ENCODE results near the gene AP2A2. TPM values are rescaled to one million over a fixed set of nuclear protein-coding genes. Genes with fewer than 3 reads are reported as not detected.

Gene AP2A2
- total RNA-seq, 4 donors from 2014 or later = 45.4 to 107 (median 76.8) TPM

DNA sequence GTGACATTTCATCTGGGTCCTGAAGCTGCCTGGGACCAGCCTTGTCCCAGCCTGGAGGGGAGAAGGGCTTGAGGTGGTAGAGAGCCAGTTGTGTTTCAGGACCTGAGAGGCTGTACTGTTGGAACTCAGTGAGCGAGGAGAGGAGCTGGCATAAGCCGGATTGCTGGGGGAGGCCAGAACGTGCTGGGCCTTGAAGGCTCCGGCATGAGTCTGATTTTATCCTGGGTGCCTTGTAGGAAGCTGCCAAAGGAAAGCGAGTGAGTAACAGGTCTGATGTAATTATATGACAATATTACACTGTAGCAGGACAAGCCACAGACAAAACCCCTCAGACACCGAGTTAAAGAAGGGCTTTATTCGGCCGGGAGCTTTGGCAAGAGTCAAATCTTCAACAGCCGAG, 17.2 kb downstream of the AP2A2 start:
- no peak overlapping the region for H3K27ac ChIP-seq
- no peaks in the 10 kb centered on the region for H3K27me3 ChIP-seq
- peaks cover 33% of the 10 kb centered on the region for H3K4me1 ChIP-seq
- H3K4me3 ChIP-seq = no peak overlapping the region
- TF ChIP-seq EP300 (IDR thresholded peaks at IDR 0.05) (no peak), POLR2A (IDR thresholded peaks at IDR 0.05) (no peak)
- WGBS = 49% methylated on average over 9 of the region's 9 CpGs
- H3K36me3 ChIP-seq = peaks cover 21% of the 10 kb centered on the region
- H3K9me3 ChIP-seq = no peaks in the 10 kb centered on the region
- no peak for DNase-seq (ENCODE audit: low spot score in 2 of 2)

DNA sequence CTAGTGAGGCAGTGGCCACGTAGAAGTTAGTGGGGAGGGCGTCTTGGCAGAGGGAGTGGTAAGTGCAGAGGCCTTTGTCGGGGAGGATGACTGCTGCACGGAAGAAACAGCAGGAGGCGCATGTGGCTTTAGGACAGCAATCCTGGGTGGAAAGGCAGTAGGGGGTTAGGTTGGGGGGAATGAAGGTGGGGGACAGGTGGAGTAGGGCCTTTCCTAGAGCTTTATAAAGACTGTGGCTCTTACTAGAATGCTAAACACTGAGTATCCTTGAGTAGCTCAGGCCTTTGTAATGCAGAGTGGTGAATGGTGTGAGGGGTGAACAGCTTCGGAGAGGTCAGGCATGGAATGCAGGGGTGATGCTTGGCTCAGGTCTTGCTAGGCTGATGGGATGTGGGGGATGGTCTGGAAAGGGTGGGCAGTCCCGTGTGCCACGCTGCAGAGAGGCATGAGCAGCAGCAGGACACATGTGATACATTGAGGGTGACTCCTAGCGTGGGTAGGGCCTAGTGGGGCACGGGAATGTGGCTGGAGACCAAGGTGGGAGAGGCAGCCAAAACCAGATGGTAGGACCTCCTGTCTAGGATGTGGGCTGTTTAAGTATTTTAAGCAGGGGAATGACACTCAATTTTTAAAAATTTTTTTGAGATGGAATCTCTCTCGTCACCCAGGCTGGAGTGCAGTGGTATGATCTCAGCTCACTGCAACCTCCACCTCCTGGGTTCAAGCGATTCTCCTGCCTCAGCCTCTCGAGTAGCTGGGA, 19.2 kb downstream of the AP2A2 start:
- H3K27me3 ChIP-seq = no peaks in the 10 kb centered on the region
- no peak overlapping the region for H3K27ac ChIP-seq
- peaks cover 8% of the 10 kb centered on the region for H3K9me3 ChIP-seq
- peaks cover 25% of the 10 kb centered on the region for H3K36me3 ChIP-seq
- no peak for DNase-seq (ENCODE audit: low spot score in 2 of 2)
- H3K4me1 ChIP-seq = peaks cover 21% of the 10 kb centered on the region
- TF ChIP-seq POLR2A (IDR thresholded peaks at IDR 0.05) = no peak
- no peak for TF ChIP-seq EP300 (IDR thresholded peaks at IDR 0.05)
- no peak for TF ChIP-seq POLR2AphosphoS5 (IDR thresholded peaks at IDR 0.05)
- TF ChIP-seq, protein P1, sequence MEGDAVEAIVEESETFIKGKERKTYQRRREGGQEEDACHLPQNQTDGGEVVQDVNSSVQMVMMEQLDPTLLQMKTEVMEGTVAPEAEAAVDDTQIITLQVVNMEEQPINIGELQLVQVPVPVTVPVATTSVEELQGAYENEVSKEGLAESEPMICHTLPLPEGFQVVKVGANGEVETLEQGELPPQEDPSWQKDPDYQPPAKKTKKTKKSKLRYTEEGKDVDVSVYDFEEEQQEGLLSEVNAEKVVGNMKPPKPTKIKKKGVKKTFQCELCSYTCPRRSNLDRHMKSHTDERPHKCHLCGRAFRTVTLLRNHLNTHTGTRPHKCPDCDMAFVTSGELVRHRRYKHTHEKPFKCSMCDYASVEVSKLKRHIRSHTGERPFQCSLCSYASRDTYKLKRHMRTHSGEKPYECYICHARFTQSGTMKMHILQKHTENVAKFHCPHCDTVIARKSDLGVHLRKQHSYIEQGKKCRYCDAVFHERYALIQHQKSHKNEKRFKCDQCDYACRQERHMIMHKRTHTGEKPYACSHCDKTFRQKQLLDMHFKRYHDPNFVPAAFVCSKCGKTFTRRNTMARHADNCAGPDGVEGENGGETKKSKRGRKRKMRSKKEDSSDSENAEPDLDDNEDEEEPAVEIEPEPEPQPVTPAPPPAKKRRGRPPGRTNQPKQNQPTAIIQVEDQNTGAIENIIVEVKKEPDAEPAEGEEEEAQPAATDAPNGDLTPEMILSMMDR (IDR thresholded peaks at IDR 0.05) = no peak
- 80% methylated on average over 13 of the region's 13 CpGs for WGBS
- no peak overlapping the region for H3K4me3 ChIP-seq

DNA sequence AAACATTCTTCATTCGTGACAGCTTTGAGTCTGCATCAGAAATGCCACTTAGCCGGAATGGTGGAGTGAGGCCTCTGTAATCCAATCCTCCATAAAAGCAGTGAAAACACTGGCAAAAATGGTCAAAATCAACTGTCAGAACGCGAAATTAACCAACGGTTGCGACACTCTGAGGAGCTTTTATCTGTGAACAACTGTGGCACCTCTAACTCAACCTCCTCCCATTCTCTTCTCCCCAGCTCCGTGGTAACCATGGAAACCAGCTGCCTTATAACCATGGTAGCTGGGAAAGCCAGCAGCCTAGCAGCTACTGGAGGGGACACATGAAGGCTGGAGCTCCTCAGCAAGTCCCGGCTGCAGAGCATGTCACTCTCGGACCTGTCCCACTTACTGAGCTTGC, 20.3 kb downstream of the AP2A2 start:
- no peak overlapping the region for H3K4me3 ChIP-seq
- H3K9me3 ChIP-seq = peaks cover 8% of the 10 kb centered on the region
- no peak for DNase-seq (ENCODE audit: low spot score in 2 of 2)
- H3K36me3 ChIP-seq = peaks cover 25% of the 10 kb centered on the region
- H3K4me1 ChIP-seq = peaks cover 16% of the 10 kb centered on the region
- no peaks in the 10 kb centered on the region for H3K27me3 ChIP-seq
- whole genome bisulfite sequencing = 78% methylated on average over 9 of the region's 9 CpGs
- no peak overlapping the region for H3K27ac ChIP-seq
- TF ChIP-seq POLR2A (IDR thresholded peaks at IDR 0.05) (no peak), POLR2AphosphoS5 (IDR thresholded peaks at IDR 0.05) (no peak), EP300 (IDR thresholded peaks at IDR 0.05) (no peak)
- TF ChIP-seq, protein P1 (IDR thresholded peaks at IDR 0.05) = no peak

DNA sequence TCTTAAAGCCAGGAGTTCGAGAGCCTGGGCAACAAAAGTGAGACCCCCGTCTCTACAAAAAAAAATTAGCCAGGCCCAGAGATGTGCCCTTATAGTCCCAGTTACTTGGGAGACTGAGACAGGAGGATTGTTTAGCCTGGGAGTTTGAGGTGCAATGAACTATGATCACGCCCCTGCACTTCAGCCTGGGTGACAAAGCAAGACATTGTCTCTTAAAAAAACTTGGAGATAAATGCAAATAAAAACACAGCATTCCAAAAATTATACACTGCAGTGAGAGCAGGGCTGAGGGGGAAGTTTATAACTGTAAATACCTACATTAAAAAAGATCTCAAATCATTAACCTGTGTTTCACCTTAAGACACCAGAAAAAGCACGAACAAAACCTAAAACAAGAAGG, 22.1 kb downstream of the AP2A2 start:
- peaks cover 25% of the 10 kb centered on the region for H3K36me3 ChIP-seq
- H3K9me3 ChIP-seq = peaks cover 8% of the 10 kb centered on the region
- H3K4me1 ChIP-seq = peaks cover 8% of the 10 kb centered on the region
- no peak overlapping the region for H3K4me3 ChIP-seq
- 85% methylated on average over 4 of the region's 4 CpGs for WGBS
- H3K27me3 ChIP-seq = no peaks in the 10 kb centered on the region
- no peak overlapping the region for H3K27ac ChIP-seq
- TF ChIP-seq, protein P1 (IDR thresholded peaks at IDR 0.05) = no peak
- TF ChIP-seq POLR2AphosphoS5 (IDR thresholded peaks at IDR 0.05) (no peak), POLR2A (IDR thresholded peaks at IDR 0.05) (no peak), EP300 (IDR thresholded peaks at IDR 0.05) (no peak)
- no peak for DNase-seq (ENCODE audit: low spot score in 2 of 2)

DNA sequence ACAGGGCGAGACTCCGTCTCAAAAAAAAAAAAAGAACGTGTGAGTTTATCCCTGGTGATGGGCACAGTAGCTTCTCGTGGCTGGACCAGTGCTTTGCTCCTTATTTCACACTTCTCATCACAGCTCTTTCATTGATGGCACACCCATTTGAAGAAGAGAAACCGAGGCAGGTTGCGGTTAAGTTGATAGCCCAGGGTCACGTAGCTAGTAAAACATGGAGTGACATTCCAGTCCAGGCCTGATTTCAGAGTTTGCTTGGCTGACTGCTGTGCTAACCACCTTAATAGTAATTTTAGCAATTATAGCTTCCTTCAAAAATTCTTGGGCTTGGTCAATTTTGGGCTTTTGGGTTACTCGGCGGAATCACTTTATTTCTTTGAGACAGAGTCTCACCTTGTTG, 25.8 kb downstream of the AP2A2 start:
- H3K27me3 ChIP-seq = no peaks in the 10 kb centered on the region
- DNase-seq (ENCODE audit: low spot score in 2 of 2) = no peak
- H3K36me3 ChIP-seq = peaks cover 11% of the 10 kb centered on the region
- no peak for TF ChIP-seq POLR2AphosphoS5 (IDR thresholded peaks at IDR 0.05)
- TF ChIP-seq, protein P1 (IDR thresholded peaks at IDR 0.05) = no peak
- no peak overlapping the region for H3K4me3 ChIP-seq
- 92% methylated on average over 9 of the region's 9 CpGs for WGBS
- no peak overlapping the region for H3K27ac ChIP-seq
- peaks cover 32% of the 10 kb centered on the region for H3K4me1 ChIP-seq
- peaks cover 8% of the 10 kb centered on the region for H3K9me3 ChIP-seq
